Ishikawa (cell line): ENCODE data around the gene TAGAP.

Experiments used
- CEBPB ChIP-seq: IDR thresholded peaks from 2 replicates; pipeline ENCODE4 v1.6.1; 2012
- CREB1 ChIP-seq: IDR thresholded peaks from 2 replicates; pipeline ENCODE4 v1.6.1; 2012; ENCODE audit warnings: low read depth
- EGR1 ChIP-seq: IDR thresholded peaks from 2 replicates; pipeline ENCODE4 v1.6.1; 2012
- EP300 ChIP-seq: IDR thresholded peaks from 2 replicates; pipeline ENCODE4 v1.6.1; 2012; ENCODE audit warnings: borderline replicate concordance
- FOXM1 ChIP-seq: IDR thresholded peaks from 2 replicates; pipeline ENCODE4 v1.6.1; 2012; ENCODE audit warnings: low read depth, borderline replicate concordance
- MAX ChIP-seq: IDR thresholded peaks from 2 replicates; pipeline ENCODE4 v1.6.1; 2012
- NFIC ChIP-seq: IDR thresholded peaks from 2 replicates; pipeline ENCODE4 v1.6.1; 2012
- RAD21 ChIP-seq: IDR thresholded peaks from 2 replicates; pipeline ENCODE4 v1.6.1; 2012; ENCODE audit warnings: low read depth
- TAF1 ChIP-seq: IDR thresholded peaks from 2 replicates; pipeline ENCODE4 v1.6.1; 2012; ENCODE audit warnings: low read depth, mild to moderate bottlenecking
- TCF12 ChIP-seq: IDR thresholded peaks from 2 replicates; pipeline ENCODE4 v1.6.1; 2012; ENCODE audit warnings: low read depth
- TEAD4 ChIP-seq: IDR thresholded peaks from 2 replicates; pipeline ENCODE4 v1.6.1; 2012
- USF1 ChIP-seq: IDR thresholded peaks from 2 replicates; pipeline ENCODE4 v1.6.1; 2012
- YY1 ChIP-seq: IDR thresholded peaks from 2 replicates; pipeline ENCODE4 v1.6.1; 2012; ENCODE audit warnings: low read depth
- ZBTB7A ChIP-seq: IDR thresholded peaks from 2 replicates; pipeline ENCODE4 v1.6.1; 2012; ENCODE audit warnings: low read depth
- TF ChIP-seq, protein P1 (sequence below): IDR thresholded peaks from 2 replicates; pipeline ENCODE4 v1.6.1; 2012; ENCODE audit warnings: low read depth, mild to moderate bottlenecking

TAGAP gene

DNA sequence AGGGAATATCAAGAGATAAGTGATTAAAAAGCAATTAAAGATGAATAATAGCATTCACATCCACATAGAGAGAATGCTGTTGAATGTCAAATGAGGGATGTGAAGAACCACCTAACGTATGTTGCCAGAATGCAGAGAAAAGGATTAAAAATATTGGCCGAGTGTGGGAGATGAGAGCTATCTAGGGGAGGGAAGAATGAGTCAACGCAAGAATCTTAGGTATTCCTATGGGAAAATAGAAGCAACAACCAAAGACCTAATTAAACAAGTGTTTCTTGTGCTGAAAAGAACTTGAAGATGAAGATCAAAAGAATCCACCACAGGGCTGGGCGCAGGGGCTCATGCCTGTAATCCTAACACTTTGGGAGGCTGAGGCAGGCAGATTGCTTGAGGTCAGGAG lies 32.6 kb downstream of the TAGAP start:
- TF ChIP-seq TCF12 = no peak
- TF ChIP-seq TEAD4 = no peak
- TF ChIP-seq ZBTB7A = no peak
- TF ChIP-seq, protein P1, sequence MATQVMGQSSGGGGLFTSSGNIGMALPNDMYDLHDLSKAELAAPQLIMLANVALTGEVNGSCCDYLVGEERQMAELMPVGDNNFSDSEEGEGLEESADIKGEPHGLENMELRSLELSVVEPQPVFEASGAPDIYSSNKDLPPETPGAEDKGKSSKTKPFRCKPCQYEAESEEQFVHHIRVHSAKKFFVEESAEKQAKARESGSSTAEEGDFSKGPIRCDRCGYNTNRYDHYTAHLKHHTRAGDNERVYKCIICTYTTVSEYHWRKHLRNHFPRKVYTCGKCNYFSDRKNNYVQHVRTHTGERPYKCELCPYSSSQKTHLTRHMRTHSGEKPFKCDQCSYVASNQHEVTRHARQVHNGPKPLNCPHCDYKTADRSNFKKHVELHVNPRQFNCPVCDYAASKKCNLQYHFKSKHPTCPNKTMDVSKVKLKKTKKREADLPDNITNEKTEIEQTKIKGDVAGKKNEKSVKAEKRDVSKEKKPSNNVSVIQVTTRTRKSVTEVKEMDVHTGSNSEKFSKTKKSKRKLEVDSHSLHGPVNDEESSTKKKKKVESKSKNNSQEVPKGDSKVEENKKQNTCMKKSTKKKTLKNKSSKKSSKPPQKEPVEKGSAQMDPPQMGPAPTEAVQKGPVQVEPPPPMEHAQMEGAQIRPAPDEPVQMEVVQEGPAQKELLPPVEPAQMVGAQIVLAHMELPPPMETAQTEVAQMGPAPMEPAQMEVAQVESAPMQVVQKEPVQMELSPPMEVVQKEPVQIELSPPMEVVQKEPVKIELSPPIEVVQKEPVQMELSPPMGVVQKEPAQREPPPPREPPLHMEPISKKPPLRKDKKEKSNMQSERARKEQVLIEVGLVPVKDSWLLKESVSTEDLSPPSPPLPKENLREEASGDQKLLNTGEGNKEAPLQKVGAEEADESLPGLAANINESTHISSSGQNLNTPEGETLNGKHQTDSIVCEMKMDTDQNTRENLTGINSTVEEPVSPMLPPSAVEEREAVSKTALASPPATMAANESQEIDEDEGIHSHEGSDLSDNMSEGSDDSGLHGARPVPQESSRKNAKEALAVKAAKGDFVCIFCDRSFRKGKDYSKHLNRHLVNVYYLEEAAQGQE = no peak
- TF ChIP-seq RAD21 = no peak
- no peak for TF ChIP-seq TAF1
- no peak for TF ChIP-seq USF1
- TF ChIP-seq CREB1 = no peak

DNA sequence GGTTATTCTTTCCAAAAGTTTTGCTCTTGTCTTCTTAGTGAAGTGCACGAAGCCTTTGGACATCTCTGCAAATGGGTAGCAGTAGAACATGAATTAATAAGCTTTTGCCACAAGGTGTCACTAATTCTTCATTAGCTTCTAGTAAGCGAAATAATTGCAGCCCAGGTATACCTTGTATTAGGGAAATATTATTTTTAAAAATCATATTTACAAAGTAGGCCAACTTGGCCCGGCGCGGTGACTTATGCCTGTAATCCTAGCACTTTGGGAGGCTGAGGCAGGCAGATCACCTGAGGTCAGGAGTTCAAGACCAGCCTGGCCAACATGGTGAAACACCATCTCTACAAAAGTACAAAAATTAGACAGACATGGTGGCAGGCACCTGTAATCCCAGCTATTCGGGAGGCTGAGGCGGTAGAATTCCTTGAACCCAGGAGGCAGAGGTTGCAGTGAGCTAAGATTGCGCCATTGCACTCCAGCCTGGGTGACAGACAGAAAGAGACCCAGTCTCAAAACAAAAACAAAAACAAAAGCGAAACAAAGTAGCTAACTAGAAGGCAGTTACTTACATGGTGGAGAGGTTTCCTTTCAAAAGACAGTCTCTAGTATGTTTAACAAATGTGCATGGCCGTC lies 36.0 kb downstream of the TAGAP start:
- TF ChIP-seq YY1 (no peak), RAD21 (peak; percentile 64)

DNA sequence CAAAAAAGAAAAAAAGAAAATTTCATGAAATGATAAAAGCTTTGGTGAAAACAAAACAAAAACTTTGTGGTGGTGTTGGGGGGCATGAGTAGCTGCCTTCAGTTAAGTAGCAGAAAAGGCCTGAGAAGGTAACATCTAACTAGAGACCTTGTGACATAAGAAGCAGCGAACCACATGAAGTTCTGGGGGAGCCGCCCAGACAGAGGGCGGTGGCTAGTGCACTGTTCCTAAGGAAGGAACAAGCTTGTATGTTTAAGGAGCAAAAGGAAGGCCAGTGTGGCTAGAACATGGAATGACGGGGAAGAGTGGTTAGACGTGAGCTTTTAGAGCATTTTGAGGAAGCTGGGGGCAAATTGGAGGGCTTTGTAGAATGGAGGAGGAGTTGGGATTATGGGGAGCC lies 37.3 kb downstream of the TAGAP start:
- TF ChIP-seq EGR1 = no peak
- no peak for TF ChIP-seq EP300
- TF ChIP-seq ZBTB7A = no peak
- no peak for TF ChIP-seq TEAD4
- TF ChIP-seq YY1 = no peak
- TF ChIP-seq, protein P1 = no peak
- TF ChIP-seq TAF1 = no peak
- no peak for TF ChIP-seq NFIC
- TF ChIP-seq TCF12 = no peak
- no peak for TF ChIP-seq FOXM1
- no peak for TF ChIP-seq CREB1
- TF ChIP-seq USF1 = no peak
- TF ChIP-seq CEBPB = no peak
- TF ChIP-seq MAX = no peak
- no peak for TF ChIP-seq RAD21

- no peak for TF ChIP-seq EP300
These were observed 39.4 kb downstream of the TAGAP start for GRCh38 chr6:159005436-159005835.

DNA sequence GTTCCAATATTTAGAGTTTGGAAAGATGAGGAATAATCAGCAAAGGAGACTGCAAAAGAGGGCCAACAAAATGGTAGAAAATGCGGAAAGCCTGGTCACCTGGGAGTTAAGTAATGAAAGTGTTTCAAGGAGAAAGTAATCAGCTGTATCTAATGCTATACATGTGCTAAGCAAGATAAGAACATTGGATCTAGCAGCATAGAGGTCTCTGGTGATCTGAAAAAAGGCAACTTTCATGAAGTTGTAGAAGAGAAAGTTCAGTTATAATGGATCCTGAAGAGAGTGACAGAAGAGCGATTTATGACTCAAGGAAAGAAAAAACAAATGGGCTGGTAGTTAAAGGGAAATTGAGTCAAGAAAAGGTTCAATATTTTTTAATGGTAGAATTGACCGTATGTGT lies 40.2 kb downstream of the TAGAP start:
- TF ChIP-seq USF1 = no peak
- no peak for TF ChIP-seq ZBTB7A
- no peak for TF ChIP-seq TAF1
- TF ChIP-seq, protein P1 = no peak
- no peak for TF ChIP-seq MAX
- TF ChIP-seq FOXM1 = no peak
- TF ChIP-seq CREB1 = no peak
- no peak for TF ChIP-seq TCF12
- no peak for TF ChIP-seq NFIC
- no peak for TF ChIP-seq EP300
- TF ChIP-seq EGR1 = no peak
- TF ChIP-seq RAD21 = no peak
- no peak for TF ChIP-seq CEBPB
- no peak for TF ChIP-seq TEAD4
- TF ChIP-seq YY1 = no peak
